Esophagus squamous epithelium (tissue), 5 donors: ENCODE data around the gene ZCCHC24. TPM values are rescaled to one million over a fixed set of nuclear protein-coding genes. Genes with fewer than 3 reads are reported as not detected.

Experiments
- DNase-seq: peaks from one replicate; lab custom pipeline; 2025; lab: John Stamatoyannopoulos, UW
- H3K27ac ChIP-seq, 4 donors: fragments of 200-600 bp; sonication (generic); one replicate each; pipeline ENCODE4 v1.5.1; 2016 to 2019; ENCODE audit warnings: mild to moderate bottlenecking in 1 of 4
- H3K27me3 ChIP-seq, 4 donors: fragments of 200-600 bp; sonication (generic); 1 replicate in 3 of 4; 2 replicates in 1 of 4; pipeline versions ENCODE4 v1.5.1 to v1.6.0; 2017 to 2021; ENCODE audit warnings: antibody characterized with exemption in 1 of 4
- H3K36me3 ChIP-seq, 3 donors: fragments of 200-600 bp; sonication (generic); one replicate each; pipeline ENCODE4 v1.5.1; 2016 to 2019
- H3K4me1 ChIP-seq, 3 donors: fragments of 200-600 bp; sonication (generic); one replicate each; pipeline ENCODE4 v1.5.1; 2017 to 2019
- H3K4me3 ChIP-seq, 4 donors: fragments of 200-600 bp; sonication (generic); 1 replicate in 3 of 4; 2 replicates in 1 of 4; pipeline ENCODE4 v1.5.1; 2016 to 2019; ENCODE audit warnings: mild to moderate bottlenecking in 2 of 4, moderate library complexity in 1 of 4
- H3K9me3 ChIP-seq, 3 donors: fragments of 200-600 bp; sonication (generic); one replicate each; pipeline ENCODE4 v1.5.1; 2016 to 2019
- POLR2A ChIP-seq, 4 donors: fragments of 450-650 bp; IDR thresholded peaks; one replicate each; pipeline ENCODE4 v1.6.1; 2017; ENCODE audit warnings: antibody characterized with exemption in 4 of 4, mild to moderate bottlenecking in 4 of 4, moderate library complexity in 3 of 4
- WGBS, 2 donors: methylation state at CpG; one replicate each; pipeline ENCODE4 v1.1.5; 2018; 5-methylcytosine and 5-hydroxymethylcytosine counted together
- intact Hi-C: fragments of 100-400 bp; cut with DNase I; formaldehyde crosslinking; loops from one replicate; pipeline ENCODE4 v1.15.0; 2022
- total RNA-seq, 4 donors: library from RNA; depleted of rRNA; stranded (reverse); fragments of >200 nt; gene quantifications; one replicate each; pipeline ENCODE4 v1.1.0, GENCODE V29; 2016
- TF ChIP-seq, protein P1 (sequence below), 6 experiments: fragments of 450-650 bp in 4 of 6; fragments of 200-600 bp in 2 of 6; sonication (generic) in 2 of 6; IDR thresholded peaks; one replicate each; pipeline ENCODE4 v1.5.1; 2016 to 2019; ENCODE audit warnings: antibody characterized with exemption in 6 of 6, mild to moderate bottlenecking in 4 of 6, moderate library complexity in 4 of 6
- donor health status: DM: yes; HTN: yes; CAD: no.

Gene ZCCHC24
- total RNA-seq, 4 donors from 2014 or later: 2.2 to 26.1 (median 6.4) TPM

GRCh38 chr10:79387974-79388850 is 57.2 kb downstream of the ZCCHC24 start:
- WGBS, 2 donors: 63 to 65% methylated on average over 4 to 5 of the region's 11 CpGs
- Histone ChIP-seq H3K27ac (peak overlapping the region in 2 of 4 donors; percentile 13 to 55), H3K4me1 (peaks cover 3 to 33% (median 6%) of the 10 kb centered on the region in 3 donors), H3K36me3 (peaks cover 0 to 30% (median 0%) of the 10 kb centered on the region in 3 donors), H3K9me3 (no peaks in the 10 kb centered on the region), H3K27me3 (no peaks in the 10 kb centered on the region), H3K4me3 (no peak overlapping the region)
- intact Hi-C loops: no loop called here
- no peak for DNase-seq
- no peak for TF ChIP-seq POLR2A (IDR thresholded peaks at IDR 0.05)
- TF ChIP-seq, protein P1, sequence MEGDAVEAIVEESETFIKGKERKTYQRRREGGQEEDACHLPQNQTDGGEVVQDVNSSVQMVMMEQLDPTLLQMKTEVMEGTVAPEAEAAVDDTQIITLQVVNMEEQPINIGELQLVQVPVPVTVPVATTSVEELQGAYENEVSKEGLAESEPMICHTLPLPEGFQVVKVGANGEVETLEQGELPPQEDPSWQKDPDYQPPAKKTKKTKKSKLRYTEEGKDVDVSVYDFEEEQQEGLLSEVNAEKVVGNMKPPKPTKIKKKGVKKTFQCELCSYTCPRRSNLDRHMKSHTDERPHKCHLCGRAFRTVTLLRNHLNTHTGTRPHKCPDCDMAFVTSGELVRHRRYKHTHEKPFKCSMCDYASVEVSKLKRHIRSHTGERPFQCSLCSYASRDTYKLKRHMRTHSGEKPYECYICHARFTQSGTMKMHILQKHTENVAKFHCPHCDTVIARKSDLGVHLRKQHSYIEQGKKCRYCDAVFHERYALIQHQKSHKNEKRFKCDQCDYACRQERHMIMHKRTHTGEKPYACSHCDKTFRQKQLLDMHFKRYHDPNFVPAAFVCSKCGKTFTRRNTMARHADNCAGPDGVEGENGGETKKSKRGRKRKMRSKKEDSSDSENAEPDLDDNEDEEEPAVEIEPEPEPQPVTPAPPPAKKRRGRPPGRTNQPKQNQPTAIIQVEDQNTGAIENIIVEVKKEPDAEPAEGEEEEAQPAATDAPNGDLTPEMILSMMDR (IDR thresholded peaks at IDR 0.05): no peak

DNA sequence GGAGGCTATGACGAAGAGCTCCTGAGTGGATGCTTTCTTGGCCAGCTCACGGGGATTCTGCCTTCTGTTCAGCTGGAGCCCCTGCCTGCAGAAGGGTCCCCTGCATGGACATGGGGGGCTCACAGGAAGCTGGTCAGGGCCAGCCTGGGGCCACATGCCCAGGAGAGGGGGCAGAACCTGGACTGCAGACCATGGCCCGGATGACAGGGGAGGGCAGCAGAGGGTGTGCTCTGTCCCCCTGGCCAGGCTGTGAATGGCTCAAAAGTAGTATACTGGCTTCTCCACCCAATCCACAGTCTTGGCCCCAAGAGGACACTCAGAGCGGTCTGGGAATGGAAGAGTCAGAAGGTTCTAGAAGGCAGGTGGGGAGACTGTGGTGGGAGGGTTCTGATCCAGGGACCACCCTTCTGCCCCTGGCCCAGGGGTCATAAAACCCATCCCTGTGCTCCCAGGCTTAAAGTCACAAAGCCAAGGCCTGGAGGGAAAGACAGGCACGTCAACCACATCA is 57.9 kb downstream of the ZCCHC24 start:
- DNase-seq: no peak
- H3K4me1 ChIP-seq: peaks cover 3 to 36% (median 6%) of the 10 kb centered on the region in 3 donors
- H3K36me3 ChIP-seq: peaks cover 0 to 27% (median 0%) of the 10 kb centered on the region in 3 donors
- H3K27me3 ChIP-seq: no peaks in the 10 kb centered on the region
- WGBS, 2 donors: 50 to 80% methylated on average over 1 to 3 of the region's 5 CpGs
- TF ChIP-seq POLR2A (IDR thresholded peaks at IDR 0.05): no peak
- TF ChIP-seq, protein P1 (IDR thresholded peaks at IDR 0.05): no peak
- peak overlapping the region in 2 of 4 donors; percentile 13 to 55 for H3K27ac ChIP-seq
- H3K9me3 ChIP-seq: no peaks in the 10 kb centered on the region
- no peak overlapping the region for H3K4me3 ChIP-seq
- intact Hi-C loops: no loop called here

GRCh38 chr10:79386637-79387465 is 58.6 kb downstream of the ZCCHC24 start:
- intact Hi-C loops: no loop called here
- no peak for DNase-seq
- 90 to 92% methylated on average over 2 to 10 of the region's 24 CpGs for WGBS, 2 donors
- Histone ChIP-seq H3K36me3 (peaks cover 0 to 27% (median 0%) of the 10 kb centered on the region in 3 donors), H3K4me3 (no peak overlapping the region), H3K9me3 (no peaks in the 10 kb centered on the region), H3K27ac (peak overlapping the region in 3 of 4 donors; percentile 0 to 28 (median 25)), H3K4me1 (peaks cover 3 to 38% (median 11%) of the 10 kb centered on the region in 3 donors), H3K27me3 (no peaks in the 10 kb centered on the region)
- TF ChIP-seq, protein P1 (IDR thresholded peaks at IDR 0.05): no peak
- no peak for TF ChIP-seq POLR2A (IDR thresholded peaks at IDR 0.05)

DNA sequence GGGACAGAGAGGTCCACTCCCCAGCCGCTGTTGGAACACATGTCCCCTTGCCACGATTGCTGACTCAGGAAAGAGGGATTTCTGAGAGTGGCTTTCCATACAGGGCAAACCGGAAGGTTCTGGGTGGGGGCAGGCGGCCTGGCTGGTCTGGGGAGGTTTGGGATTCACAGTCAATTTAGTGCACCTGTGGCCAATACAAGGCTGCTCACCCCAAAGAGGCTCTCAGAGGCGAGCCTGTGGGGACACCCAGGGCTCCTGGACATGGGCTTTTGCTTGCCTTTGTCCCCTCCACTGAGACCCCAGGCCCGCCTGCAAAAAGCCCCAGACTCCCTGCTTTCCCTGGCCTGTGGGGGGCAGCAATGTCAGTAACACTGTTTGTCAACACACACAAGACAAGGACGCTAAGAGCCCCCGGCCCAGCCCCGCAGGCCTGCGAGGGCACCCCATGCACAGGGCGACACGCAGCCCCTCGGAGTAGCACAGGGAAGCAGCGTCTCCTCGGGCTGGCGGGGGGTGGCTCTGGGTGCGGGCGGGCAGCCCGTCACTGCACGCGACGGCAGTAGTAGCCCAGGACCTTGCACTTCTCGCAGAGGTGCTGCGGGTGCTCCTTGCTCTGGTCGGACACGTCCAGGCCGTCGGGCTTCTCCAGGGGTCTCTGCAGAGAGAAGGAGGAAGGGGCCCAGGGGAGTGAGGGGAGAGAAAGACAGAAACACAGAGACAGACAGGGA is 59.5 kb downstream of the ZCCHC24 start:
- intact Hi-C loops: no loop called here
- Histone ChIP-seq H3K4me1 (peaks cover 7 to 38% (median 20%) of the 10 kb centered on the region in 3 donors), H3K36me3 (peaks cover 0 to 27% (median 0%) of the 10 kb centered on the region in 3 donors), H3K4me3 (no peak overlapping the region), H3K9me3 (no peaks in the 10 kb centered on the region), H3K27ac (peak overlapping the region in 1 of 4 donors; percentile 34), H3K27me3 (no peaks in the 10 kb centered on the region)
- WGBS, 2 donors: 80 to 92% methylated on average over 1 to 9 of the region's 28 CpGs
- TF ChIP-seq POLR2A (IDR thresholded peaks at IDR 0.05): no peak
- TF ChIP-seq, protein P1 (IDR thresholded peaks at IDR 0.05): no peak
- DNase-seq: no peak
